COLO829 (cell line): ENCODE data around the gene NDUFB8.
"Not testable (repeated sequence)": the region's sequence is repeated elsewhere in the genome, so short reads cannot be mapped to it uniquely, and the experiment has no call there.

Experiments
- DNase-seq: peaks from one replicate; pipeline ENCODE4 v3.0.0; 2012; ENCODE audit warnings: low spot score

NDUFB8 gene

DNA sequence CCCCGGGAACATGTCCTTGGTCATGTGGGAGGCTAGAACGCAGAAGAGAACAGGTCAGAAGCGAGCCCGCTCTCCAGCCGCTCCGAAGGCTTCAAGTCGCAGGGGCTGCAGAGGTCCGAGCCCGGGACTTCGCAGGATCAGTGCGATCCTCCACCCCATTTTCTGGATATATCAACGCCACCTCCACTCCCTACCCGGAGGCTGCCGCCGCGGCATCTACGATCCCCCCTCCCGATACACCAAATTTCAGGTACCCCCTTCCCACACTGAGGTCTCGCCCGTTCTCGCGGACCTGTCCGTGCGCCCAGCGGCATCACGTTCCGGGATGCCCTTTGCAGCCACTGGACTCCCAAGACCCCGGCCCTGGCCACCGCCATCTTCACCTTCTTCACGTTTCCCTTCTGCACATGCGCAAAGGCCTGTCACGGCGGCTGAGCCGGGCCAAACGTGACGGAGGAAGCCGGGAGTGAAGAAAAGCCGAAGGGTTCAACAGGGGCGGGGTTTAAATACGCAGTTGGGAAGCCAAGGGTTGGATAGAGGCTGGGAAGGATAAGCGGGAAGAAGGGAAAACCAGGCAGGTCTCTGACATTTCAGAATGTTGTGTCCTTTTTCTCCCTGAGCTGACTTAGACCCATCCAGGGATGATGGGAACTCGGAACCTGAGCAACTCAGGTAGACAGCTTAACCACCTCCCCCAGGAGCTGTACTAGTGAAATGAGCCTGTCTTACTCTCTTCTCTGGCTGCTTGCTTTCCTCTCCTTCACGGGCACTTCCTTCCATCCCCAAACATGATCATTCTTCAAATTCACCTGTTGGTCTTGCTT, at the start of gene NDUFB8:
Gene NDUFB8 (minus strand): TSS at position 397 of the 824 bp plus-strand sequence. CDS start 20 bp downstream, at position 377.
- DNase-seq, result peak; percentile 83

DNA sequence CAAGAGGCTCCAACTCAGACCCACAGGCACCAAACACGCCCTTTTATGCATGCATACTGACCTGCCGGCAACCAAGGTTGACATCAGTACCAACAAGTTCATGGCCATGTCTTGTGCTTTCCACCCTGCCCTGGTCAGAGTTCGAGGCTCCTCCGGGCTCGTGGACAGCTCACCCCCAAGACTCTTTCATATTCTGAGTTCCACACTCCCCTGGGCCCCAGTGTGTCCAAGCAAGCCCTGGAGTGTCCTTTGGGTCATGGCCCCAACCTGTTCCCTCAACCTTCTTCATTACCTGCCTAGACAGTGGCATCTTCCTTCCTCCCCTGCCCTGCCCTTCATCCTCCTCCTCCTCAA, 46.6 kb upstream of the NDUFB8 start:
- DNase-seq, result no peak

DNA sequence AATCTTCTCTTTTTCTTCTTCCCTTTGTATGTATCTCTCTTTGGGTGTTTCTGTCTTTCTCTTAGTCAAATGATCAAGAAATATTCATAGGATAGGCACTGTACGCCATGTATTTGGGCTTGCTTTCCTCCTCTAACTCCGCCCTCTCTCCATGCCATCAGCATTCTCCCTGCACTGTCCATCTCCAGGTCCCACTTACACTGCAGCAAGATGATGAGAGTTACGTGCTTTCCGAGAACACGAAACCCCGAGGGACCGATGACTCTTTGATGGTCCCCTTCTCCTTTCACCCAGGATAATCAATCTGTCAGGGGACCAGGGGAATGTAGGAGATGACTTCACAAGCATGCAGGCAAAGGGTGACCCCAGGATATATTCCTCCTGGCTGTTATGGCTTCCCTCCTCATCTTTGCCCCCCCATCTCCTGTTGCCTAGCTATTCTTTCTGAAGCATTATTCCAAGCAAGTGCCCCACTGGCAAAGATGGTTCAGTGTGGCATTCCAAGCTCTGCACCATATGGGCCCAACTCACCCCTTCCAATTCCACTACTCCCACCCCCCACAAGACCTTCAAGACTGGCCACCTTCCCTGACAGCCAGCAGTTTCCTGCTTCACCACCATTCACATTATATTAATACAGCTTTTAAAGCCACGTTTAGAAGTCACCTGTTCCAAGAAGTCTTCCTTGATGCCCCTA, 46.1 kb upstream of the NDUFB8 start:
- no peak for DNase-seq

- DNase-seq, result not testable (repeated sequence)
These were observed 45.5 kb upstream of the NDUFB8 start for GRCh38 chr10:100575146-100575545.

GRCh38 chr10:100571084-100571856, 41.6 kb upstream of the NDUFB8 start:
- DNase-seq, result no peak

DNA sequence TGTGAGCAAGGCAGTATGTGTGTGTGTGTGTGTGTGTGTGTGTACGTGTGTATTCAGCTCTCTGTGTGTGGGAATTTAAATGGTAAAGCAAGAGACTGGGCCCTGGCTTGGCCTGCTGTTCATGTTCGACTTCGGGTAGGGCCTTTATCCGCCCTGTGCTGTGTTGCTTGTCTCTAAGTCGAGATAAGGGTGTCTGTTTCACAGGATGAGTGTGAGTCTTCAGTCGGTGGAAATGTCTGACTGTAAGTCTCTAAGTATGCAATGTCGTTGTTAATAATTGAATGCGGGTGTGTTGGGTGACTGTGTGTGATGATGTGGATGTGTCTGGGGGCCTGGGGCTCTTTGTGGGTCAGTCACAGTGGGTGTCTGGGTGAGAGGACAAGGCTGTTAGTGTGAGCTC, 40.8 kb upstream of the NDUFB8 start:
- DNase-seq, result no peak

DNA sequence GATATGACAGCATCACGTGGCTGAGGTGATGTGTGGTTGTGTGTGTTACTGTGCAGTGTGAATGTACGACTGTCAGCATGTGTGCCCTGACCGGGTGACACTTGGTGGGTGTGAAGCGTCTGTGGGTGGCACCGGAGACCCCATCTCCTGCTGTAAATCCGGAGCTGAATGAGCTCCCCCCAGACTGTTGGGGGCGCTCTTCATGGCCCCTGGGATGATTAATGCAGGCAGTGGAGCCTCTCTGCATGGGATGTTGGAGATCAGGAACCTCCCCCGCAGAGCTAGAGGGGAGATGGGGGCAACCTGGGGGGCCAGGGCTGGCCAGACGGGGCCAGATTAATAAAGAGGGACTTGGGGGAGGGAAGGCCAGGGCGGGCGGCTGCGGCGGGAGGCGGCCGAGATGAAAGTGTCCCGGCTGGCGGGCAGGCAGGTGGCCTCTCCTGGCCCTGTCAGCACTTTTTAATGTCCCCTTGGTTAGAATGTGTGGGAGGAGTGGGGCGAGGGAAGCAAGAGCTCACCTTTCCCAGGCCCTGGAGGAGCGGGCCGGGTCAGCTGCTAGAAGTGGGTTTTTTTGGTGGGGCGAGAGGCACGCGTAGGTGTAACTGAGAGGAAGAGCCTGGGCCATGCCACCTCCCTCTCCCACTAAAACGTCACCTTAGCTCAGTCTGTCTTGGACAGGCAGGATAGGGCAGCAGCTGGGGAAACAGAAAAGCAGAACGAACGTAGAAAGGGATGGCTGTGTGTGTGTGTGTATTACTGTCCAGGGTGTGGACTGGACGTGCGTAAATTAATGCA, 40.2 kb upstream of the NDUFB8 start:
- no peak for DNase-seq

GRCh38 chr10:100568912-100569311, 39.2 kb upstream of the NDUFB8 start:
- DNase-seq, result no peak

DNA sequence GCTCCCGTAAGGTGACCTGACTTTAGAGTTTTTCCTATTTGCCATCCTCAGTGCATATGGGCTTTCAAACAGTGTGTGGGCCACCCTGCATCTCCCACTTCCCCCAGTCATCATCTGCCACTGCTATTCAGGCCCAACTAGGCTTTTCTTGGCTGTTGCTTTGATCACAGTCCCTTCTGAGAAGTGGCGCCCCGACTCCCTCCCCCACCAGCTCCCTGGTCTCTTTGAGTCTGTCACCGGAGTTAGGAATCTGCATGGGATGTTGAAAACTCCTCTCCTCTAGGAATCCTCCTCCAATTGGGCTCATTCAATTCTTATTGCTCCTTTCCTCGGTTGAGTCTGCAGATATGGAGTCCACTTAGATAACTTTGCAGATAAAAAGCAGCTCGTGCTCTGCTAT, 38.2 kb upstream of the NDUFB8 start:
- DNase-seq, result no peak

GRCh38 chr10:100567249-100567648, 37.6 kb upstream of the NDUFB8 start:
- no peak for DNase-seq

DNA sequence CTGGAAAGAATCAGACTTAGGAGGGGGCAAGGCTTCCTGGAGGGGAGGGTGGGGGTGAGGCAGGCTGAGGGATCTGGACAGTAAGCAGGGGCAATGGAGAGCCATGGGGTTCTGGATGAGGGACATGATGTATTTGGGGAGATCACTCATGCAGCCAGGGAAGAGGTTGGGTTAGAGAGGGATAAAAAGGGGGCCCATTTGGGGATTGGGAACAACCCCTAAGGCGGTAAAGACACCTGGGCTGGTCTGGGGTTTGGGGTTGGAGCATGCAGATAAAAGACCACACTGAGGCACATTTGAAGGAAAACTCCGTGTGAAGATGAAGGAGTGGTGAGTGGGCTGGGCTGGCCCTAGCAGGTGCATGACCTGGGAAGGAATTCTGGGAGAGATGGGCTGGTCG, 36.9 kb upstream of the NDUFB8 start:
- DNase-seq, result no peak

- DNase-seq, result no peak
These were observed 35.7 kb upstream of the NDUFB8 start for GRCh38 chr10:100565206-100565985.

DNA sequence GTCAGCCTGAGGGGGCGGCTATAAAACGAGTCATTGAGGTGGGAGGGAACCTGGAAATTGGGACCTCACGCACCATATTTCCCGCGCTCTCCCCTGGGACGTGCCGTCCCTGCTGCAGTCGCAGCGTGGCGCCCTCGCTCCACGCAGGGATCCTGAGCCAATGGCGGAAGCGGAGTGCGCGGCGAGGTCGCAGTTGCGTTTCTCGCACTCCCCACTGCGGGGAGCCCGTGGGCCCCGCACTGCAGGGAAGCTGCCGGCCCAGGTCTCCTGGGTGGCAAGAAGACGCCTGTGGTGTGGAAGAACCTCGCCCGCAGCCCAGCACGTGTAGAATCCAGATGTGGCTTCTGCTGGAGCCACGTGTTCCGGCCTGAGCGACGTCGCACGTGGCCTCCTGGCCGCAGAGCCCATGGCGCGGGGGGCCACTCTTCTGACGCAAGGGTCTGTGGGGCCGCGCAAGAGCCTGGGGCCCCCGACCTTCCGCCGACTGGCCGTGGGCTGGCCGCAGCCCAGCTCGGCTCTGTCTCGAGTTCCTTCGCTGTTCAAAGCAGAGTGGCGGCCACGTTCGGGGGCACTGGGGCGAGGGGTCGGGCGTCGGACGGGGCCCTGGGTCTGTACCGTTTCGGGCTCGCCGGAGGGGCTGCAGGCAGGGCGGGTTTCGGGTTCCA, 32.5 kb upstream of the NDUFB8 start:
- DNase-seq, result peak; percentile 68

- no peak for DNase-seq
These were observed 31.3 kb upstream of the NDUFB8 start for GRCh38 chr10:100561005-100561404.

DNA sequence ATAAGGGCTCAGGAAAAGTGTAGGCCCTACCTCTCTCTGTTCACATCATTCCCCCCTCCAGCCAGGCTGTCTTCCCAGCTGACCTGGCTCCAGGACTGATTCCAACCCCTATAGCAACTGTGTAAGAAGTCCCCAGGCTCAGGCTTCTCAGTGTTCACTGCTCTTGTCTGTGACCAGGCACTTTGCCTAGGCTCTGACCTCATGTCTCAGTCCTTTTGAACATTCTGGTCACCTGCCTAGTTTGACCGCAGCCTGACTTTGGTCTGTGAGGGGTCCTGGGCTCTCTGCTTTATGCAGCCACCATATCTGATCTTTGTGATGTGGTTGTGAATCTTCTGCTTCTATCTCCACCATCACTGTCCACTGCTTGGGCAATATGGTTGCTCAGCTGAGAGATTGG, 30.6 kb upstream of the NDUFB8 start:
- DNase-seq, result no peak

DNA sequence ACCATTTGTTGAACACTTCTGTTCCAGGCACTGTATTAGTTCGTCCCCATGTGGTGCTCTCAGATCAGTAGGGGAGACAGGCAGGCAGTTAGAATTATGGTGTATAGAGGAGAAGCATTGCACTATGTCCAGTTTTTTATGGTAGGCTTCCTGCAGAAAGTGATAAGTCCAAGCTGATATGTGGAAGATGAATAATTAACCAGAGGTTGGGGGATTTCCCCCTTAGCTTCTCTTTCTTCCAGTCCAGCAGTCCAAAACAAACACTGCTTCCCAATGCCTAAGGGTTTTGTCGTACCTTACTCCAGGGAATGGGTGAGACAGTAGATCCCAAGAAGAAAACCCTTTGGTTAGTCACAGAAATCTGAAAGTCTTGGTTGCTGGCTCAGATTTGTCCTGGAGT, 25.2 kb upstream of the NDUFB8 start:
- no peak for DNase-seq

DNA sequence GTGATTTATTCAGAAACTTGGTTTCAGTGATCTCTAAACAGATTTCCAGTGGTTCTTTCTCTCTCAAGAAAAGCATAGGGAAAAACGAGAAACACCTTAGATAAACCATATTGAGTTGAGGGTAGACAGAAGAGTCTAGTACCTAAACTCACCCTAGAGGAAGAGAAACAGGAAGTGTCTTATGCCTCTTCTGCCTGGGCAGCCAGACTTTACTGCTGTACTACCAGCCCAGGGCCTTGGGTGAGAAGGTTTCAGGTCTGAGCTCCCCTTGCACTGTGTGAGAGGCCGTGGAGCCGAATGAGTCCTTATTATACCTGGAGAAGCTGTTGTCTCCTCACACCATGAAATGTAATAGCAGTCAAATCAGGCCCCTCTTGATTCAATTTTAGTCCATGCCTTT, 24.3 kb upstream of the NDUFB8 start:
- DNase-seq, result no peak

GRCh38 chr10:100551738-100552137, 22.1 kb upstream of the NDUFB8 start:
- no peak for DNase-seq

- no peak for DNase-seq
These were observed 21.5 kb upstream of the NDUFB8 start for GRCh38 chr10:100551196-100551595.

- no peak for DNase-seq
These were observed 15.3 kb upstream of the NDUFB8 start for GRCh38 chr10:100544950-100545349.

DNA sequence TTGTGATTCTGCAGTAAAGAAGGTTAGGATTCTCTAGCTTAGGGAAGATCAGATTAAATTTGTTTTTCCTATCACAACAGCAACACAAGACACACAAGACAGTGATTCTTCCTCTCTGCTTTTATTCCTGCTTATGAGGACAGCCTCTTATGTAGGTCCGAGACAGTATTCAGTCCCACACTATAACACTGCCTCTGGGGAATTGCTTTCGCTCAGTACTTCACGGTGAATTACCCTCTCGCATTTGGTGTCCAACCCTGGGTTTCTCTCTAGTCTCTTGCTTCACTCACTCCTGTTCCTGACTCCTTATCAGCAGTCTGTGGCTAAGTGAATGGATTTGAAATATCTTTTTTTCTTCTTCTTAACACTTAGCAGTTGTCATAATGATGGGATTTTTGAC, 7.8 kb upstream of the NDUFB8 start:
- DNase-seq, result no peak
